Neural progenitor cell (in vitro differentiated cells): ENCODE measurements around the gene VWA3B. TPM values are rescaled to one million over a fixed set of nuclear protein-coding genes. Genes with fewer than 3 reads are reported as not detected.
"Not testable (repeated sequence)": the region's sequence is repeated elsewhere in the genome, so short reads cannot be mapped to it uniquely, and the experiment has no call there.

ENCODE experiments used
- DNase-seq: peaks from one replicate; pipeline ENCODE4 v3.0.0-alpha.2; 2016; ENCODE audit warnings: low spot score
- H2AFZ ChIP-seq: fragments of 200-600 bp; sonication (generic); replicated peaks from 2 replicates; pipeline ENCODE4 v1.6.1; 2016; ENCODE audit warnings: antibody characterized with exemption
- H3F3A ChIP-seq: fragments of 200-600 bp; sonication (generic); 2 replicates; pipeline ENCODE4 v1.6.1; 2016; ENCODE audit warnings: antibody characterized with exemption, low read depth
- H3K27ac ChIP-seq: fragments of 200-600 bp; sonication (generic); 2 replicates; pipeline ENCODE4 v1.5.1; 2016; ENCODE audit warnings: mild to moderate bottlenecking
- H3K27me3 ChIP-seq: fragments of 200-600 bp; sonication (generic); 2 replicates; pipeline ENCODE4 v1.6.1; 2016; ENCODE audit warnings: mild to moderate bottlenecking, moderate library complexity
- H3K36me3 ChIP-seq: fragments of 200-600 bp; sonication (generic); 2 replicates; pipeline ENCODE4 v1.5.1; 2016
- H3K4me1 ChIP-seq: fragments of 200-600 bp; sonication (generic); 2 replicates; pipeline ENCODE4 v1.6.1; 2016; ENCODE audit warnings: mixed run types
- H3K4me2 ChIP-seq: fragments of 200-600 bp; sonication (generic); 2 replicates; pipeline ENCODE4 v1.6.1; 2016
- H3K4me3 ChIP-seq: fragments of 200-600 bp; sonication (generic); 2 replicates; pipeline ENCODE4 v1.5.1; 2016
- H3K79me2 ChIP-seq: fragments of 200-600 bp; sonication (generic); 2 replicates; pipeline ENCODE4 v1.6.1; 2016; ENCODE audit warnings: low read depth
- H3K9ac ChIP-seq: fragments of 200-600 bp; sonication (generic); 2 replicates; pipeline ENCODE4 v1.6.1; 2016
- H3K9me3 ChIP-seq: fragments of 200-600 bp; sonication (generic); 2 replicates; pipeline ENCODE4 v1.5.1; 2016; ENCODE audit warnings: low read depth
- H4K20me1 ChIP-seq: fragments of 200-600 bp; sonication (generic); 2 replicates; pipeline ENCODE4 v1.6.1; 2016; ENCODE audit warnings: low read depth
- H3K27ac Mint-ChIP-seq: 3 replicates; pipeline ENCODE4 v1.8.0; 2021; ENCODE audit warnings: mixed read lengths
- H3K27me3 Mint-ChIP-seq: 2 replicates; pipeline ENCODE4 v1.8.0; 2022; ENCODE audit warnings: low read depth, mild to moderate bottlenecking, inconsistent platforms, moderate library complexity, mixed read lengths; ENCODE audit not compliant: insufficient read depth
- H3K36me3 Mint-ChIP-seq: 3 replicates; pipeline ENCODE4 v1.8.0; 2021; ENCODE audit warnings: mixed read lengths
- H3K4me1 Mint-ChIP-seq: 3 replicates; pipeline ENCODE4 v1.8.0; 2021; ENCODE audit warnings: mixed read lengths
- H3K4me3 Mint-ChIP-seq: 3 replicates; pipeline ENCODE4 v1.8.0; 2021; ENCODE audit warnings: mild to moderate bottlenecking, moderate library complexity, mixed read lengths
- H3K9me3 Mint-ChIP-seq: 3 replicates; pipeline ENCODE4 v1.8.0; 2020; ENCODE audit warnings: mixed read lengths
- CTCF ChIP-seq: fragments of 200-600 bp; sonication (generic); IDR thresholded peaks from 2 replicates; pipeline ENCODE4 v1.5.1; 2017; ENCODE audit warnings: antibody characterized with exemption, mild to moderate bottlenecking
- EZH2 ChIP-seq: fragments of 200-600 bp; sonication (generic); IDR thresholded peaks from 2 replicates; pipeline ENCODE4 v1.6.1; 2017; ENCODE audit warnings: antibody characterized with exemption, mild to moderate bottlenecking, moderate library complexity
- EZH2phosphoT487 ChIP-seq: fragments of 200-600 bp; sonication (generic); IDR thresholded peaks from 2 replicates; pipeline ENCODE4 v1.6.1; 2017; ENCODE audit warnings: antibody characterized with exemption
- total RNA-seq: library from RNA; depleted of rRNA; stranded (reverse); fragments of >200 nt; gene quantifications from 2 replicates; pipeline ENCODE4 v1.2.3, GENCODE V29; 2015; ENCODE audit warnings: low replicate concordance

The VWA3B gene
- total RNA-seq, 1 donor from 2014 or later, result not detected

GRCh38 chr2:98039085-98039756 lies 47.7 kb upstream of the VWA3B start:
- no peak overlapping the region for H3K27ac Mint-ChIP-seq
- no peaks in the 10 kb centered on the region for H3F3A ChIP-seq

GRCh38 chr2:98040331-98040939 lies 46.5 kb upstream of the VWA3B start:
- no peak overlapping the region for H2AFZ ChIP-seq
- Mint-ChIP-seq H3K27me3 (no peaks in the 10 kb centered on the region), H3K9me3 (peaks cover 14% of the 10 kb centered on the region), H3K27ac (no peak overlapping the region), H3K4me3 (no peak overlapping the region), H3K4me1 (peaks cover 6% of the 10 kb centered on the region), H3K36me3 (no peaks in the 10 kb centered on the region)
- no peaks in the 10 kb centered on the region for H3K27me3 ChIP-seq
- H3K4me3 ChIP-seq, result no peak overlapping the region
- no peaks in the 10 kb centered on the region for H3K36me3 ChIP-seq
- no peak for TF ChIP-seq EZH2
- no peak for TF ChIP-seq EZH2phosphoT487
- no peak for TF ChIP-seq CTCF
- H4K20me1 ChIP-seq, result no peaks in the 10 kb centered on the region
- no peaks in the 10 kb centered on the region for H3K9me3 ChIP-seq
- H3K4me1 ChIP-seq, result no peaks in the 10 kb centered on the region
- DNase-seq, result no peak
- H3K79me2 ChIP-seq, result no peaks in the 10 kb centered on the region
- H3F3A ChIP-seq, result no peaks in the 10 kb centered on the region
- no peak overlapping the region for H3K4me2 ChIP-seq
- H3K27ac ChIP-seq, result no peak overlapping the region
- H3K9ac ChIP-seq, result no peak overlapping the region

More at GRCh38 chr2:98039085-98039756, 47.7 kb upstream of the VWA3B start:
- H3K9me3 ChIP-seq, result no peaks in the 10 kb centered on the region
- no peak overlapping the region for H3K4me3 Mint-ChIP-seq
- no peaks in the 10 kb centered on the region for H3K27me3 ChIP-seq
- H4K20me1 ChIP-seq, result no peaks in the 10 kb centered on the region
- peaks cover 6% of the 10 kb centered on the region for H3K4me1 ChIP-seq
- DNase-seq, result no peak
- no peak overlapping the region for H2AFZ ChIP-seq
- peaks cover 6% of the 10 kb centered on the region for H3K4me1 Mint-ChIP-seq
- H3K4me3 ChIP-seq, result no peak overlapping the region
- H3K27me3 Mint-ChIP-seq, result no peaks in the 10 kb centered on the region
- no peaks in the 10 kb centered on the region for H3K79me2 ChIP-seq
- no peak overlapping the region for H3K9ac ChIP-seq
- H3K4me2 ChIP-seq, result no peak overlapping the region
- H3K9me3 Mint-ChIP-seq, result peaks cover 3% of the 10 kb centered on the region
- TF ChIP-seq CTCF, result no peak
- TF ChIP-seq EZH2, result no peak
- no peak for TF ChIP-seq EZH2phosphoT487
- no peaks in the 10 kb centered on the region for H3K36me3 ChIP-seq
- H3K27ac ChIP-seq, result no peak overlapping the region
- no peaks in the 10 kb centered on the region for H3K36me3 Mint-ChIP-seq

DNA sequence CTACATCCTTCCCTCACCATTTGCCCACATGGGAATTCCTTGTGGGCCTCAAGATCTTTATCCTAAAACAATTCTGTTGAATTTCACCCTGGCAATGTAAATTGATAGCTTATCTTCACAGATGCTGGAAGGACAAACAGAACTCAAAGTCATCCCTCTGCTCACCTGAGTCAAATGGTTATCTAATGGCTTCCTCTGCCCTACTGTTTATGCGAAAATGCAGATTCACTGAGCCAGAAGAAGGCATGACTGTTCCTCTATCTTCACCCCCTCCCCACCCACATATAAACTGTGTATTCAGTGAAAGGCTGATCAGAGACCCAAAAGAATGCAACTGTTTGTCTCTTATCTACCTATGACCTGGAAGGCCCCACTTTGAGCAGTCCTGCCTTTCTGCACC lies 43.9 kb upstream of the VWA3B start:
- Histone ChIP-seq H3K79me2 (no peaks in the 10 kb centered on the region), H2AFZ (no peak overlapping the region), H3K4me1 (no peaks in the 10 kb centered on the region), H4K20me1 (no peaks in the 10 kb centered on the region), H3K4me2 (no peak overlapping the region), H3K27ac (no peak overlapping the region), H3K9ac (no peak overlapping the region), H3F3A (no peaks in the 10 kb centered on the region), H3K36me3 (no peaks in the 10 kb centered on the region), H3K27me3 (no peaks in the 10 kb centered on the region), H3K4me3 (no peak overlapping the region), H3K9me3 (no peaks in the 10 kb centered on the region)
- Mint-ChIP-seq H3K27me3 (no peaks in the 10 kb centered on the region), H3K4me3 (no peak overlapping the region), H3K27ac (no peak overlapping the region), H3K9me3 (peaks cover 14% of the 10 kb centered on the region), H3K36me3 (no peaks in the 10 kb centered on the region), H3K4me1 (no peaks in the 10 kb centered on the region)
- DNase-seq, result no peak
- TF ChIP-seq EZH2 (no peak), EZH2phosphoT487 (no peak), CTCF (no peak)

GRCh38 chr2:98044730-98045129 lies 42.2 kb upstream of the VWA3B start:
- not testable (repeated sequence) for H3K27ac Mint-ChIP-seq, H3K27me3 ChIP-seq, H3K79me2 ChIP-seq, H2AFZ ChIP-seq, H3K9me3 ChIP-seq, H3K4me2 ChIP-seq, H3K4me1 ChIP-seq, H3K36me3 Mint-ChIP-seq, H3K27ac ChIP-seq, H4K20me1 ChIP-seq, H3K4me1 Mint-ChIP-seq, H3K9ac ChIP-seq, H3K4me3 Mint-ChIP-seq, H3K36me3 ChIP-seq, H3K4me3 ChIP-seq, H3K27me3 Mint-ChIP-seq, DNase-seq, H3F3A ChIP-seq
- peaks cover 14% of the 10 kb centered on the region for H3K9me3 Mint-ChIP-seq
